AG04450 (cell line): ENCODE measurements around the gene AHCY. TPM values are rescaled to one million over a fixed set of nuclear protein-coding genes. Genes with fewer than 3 reads are reported as not detected.
"Not testable (repeated sequence)": the region's sequence is repeated elsewhere in the genome, so short reads cannot be mapped to it uniquely, and the experiment has no call there.

Experiments used
- CTCF ChIA-PET: fragments of 300-600, 350-600 bp; formaldehyde crosslinking; extraction: SDS; loops from one replicate; lab custom pipeline; 2022; ENCODE audit warnings: antibody characterized with exemption, inconsistent platforms; lab: Charles Lee
- POLR2A ChIA-PET: fragments of 350-600 bp; formaldehyde crosslinking; extraction: SDS; loops from one replicate; lab custom pipeline; 2021; ENCODE audit warnings: antibody characterized with exemption, inconsistent platforms; lab: Yijun Ruan, JAX
- DNase-seq: peaks from one replicate; pipeline ENCODE4 v3.0.0-alpha.2; 2011; ENCODE audit warnings: low read depth, low spot score
- H3K27ac ChIP-seq: one replicate; pipeline ENCODE4 v1.5.1; 2012; ENCODE audit warnings: low read depth, low read length, control low read depth
- H3K27me3 ChIP-seq: one replicate; pipeline ENCODE4 v1.6.0; 2012; ENCODE audit warnings: low read length; ENCODE audit not compliant: control insufficient read depth, insufficient read depth
- H3K4me3 ChIP-seq: 2 replicates; pipeline ENCODE4 v1.5.1; 2011; ENCODE audit warnings: mild to moderate bottlenecking, low read depth, low read length, control low read depth
- H3K9me3 ChIP-seq: 2 replicates; pipeline ENCODE4 v1.5.1; 2012; ENCODE audit warnings: low read length; ENCODE audit not compliant: control insufficient read depth, insufficient read depth
- polyA plus RNA-seq: library from polyadenylated mRNA; depleted of rRNA; stranded (reverse); fragments of >200 nt; gene quantifications from 2 replicates; pipeline ENCODE4 v1.2.3, GENCODE V29; 2011
- TF ChIP-seq, protein P1 (sequence below): IDR thresholded peaks from 2 replicates; pipeline ENCODE4 v1.5.1; 2011; ENCODE audit warnings: low read depth, low read length, control low read depth, inconsistent platforms

AHCY gene
- polyA plus RNA-seq, 1 experiment, result 101 TPM

DNA sequence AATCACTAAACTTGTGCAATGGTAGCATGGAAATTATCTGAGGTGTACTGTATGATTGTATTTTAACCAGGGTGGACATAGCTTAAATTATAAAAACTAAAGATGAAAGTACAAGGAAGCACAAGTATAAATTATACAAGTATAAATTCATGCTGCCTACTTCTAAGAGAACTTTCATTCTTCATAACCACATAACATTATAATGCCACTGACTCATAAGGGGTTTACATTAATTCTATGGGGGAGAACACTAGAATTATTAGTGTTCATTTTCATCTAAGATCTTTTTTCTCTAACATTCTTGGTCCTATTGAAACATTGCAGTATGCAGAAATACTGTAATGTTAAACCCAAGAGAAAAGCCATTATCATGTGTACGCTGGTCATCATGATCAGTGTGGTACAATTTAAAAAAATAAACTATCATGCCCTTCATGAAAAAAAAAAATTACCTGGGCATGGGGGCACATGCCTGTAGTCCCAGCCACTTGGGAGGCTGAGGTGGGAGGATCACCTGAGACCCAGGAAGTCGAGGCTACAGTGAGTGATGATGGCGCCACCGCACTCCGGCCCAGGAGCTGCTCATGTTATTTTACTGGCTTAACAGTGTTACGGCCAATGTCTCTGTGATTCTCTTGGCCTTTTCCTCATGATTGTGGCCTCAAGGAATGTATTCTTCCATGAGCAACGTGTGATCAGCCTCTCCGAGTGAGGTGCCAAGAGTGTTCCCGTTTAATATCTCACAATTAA, 25.9 kb upstream of the AHCY start:
- Histone ChIP-seq H3K27ac (no peak overlapping the region), H3K9me3 (no peaks in the 10 kb centered on the region), H3K4me3 (no peak overlapping the region), H3K27me3 (no peaks in the 10 kb centered on the region)
- POLR2A ChIA-PET, result no interaction called here
- TF ChIP-seq, protein P1, sequence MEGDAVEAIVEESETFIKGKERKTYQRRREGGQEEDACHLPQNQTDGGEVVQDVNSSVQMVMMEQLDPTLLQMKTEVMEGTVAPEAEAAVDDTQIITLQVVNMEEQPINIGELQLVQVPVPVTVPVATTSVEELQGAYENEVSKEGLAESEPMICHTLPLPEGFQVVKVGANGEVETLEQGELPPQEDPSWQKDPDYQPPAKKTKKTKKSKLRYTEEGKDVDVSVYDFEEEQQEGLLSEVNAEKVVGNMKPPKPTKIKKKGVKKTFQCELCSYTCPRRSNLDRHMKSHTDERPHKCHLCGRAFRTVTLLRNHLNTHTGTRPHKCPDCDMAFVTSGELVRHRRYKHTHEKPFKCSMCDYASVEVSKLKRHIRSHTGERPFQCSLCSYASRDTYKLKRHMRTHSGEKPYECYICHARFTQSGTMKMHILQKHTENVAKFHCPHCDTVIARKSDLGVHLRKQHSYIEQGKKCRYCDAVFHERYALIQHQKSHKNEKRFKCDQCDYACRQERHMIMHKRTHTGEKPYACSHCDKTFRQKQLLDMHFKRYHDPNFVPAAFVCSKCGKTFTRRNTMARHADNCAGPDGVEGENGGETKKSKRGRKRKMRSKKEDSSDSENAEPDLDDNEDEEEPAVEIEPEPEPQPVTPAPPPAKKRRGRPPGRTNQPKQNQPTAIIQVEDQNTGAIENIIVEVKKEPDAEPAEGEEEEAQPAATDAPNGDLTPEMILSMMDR, result no peak
- CTCF ChIA-PET, result interaction anchor here (1.6 kb wide), 1 partner anchor 17 kb away, joined by 9 read pairs; no protein-coding TSS in a partner anchor
- DNase-seq, result no peak

DNA sequence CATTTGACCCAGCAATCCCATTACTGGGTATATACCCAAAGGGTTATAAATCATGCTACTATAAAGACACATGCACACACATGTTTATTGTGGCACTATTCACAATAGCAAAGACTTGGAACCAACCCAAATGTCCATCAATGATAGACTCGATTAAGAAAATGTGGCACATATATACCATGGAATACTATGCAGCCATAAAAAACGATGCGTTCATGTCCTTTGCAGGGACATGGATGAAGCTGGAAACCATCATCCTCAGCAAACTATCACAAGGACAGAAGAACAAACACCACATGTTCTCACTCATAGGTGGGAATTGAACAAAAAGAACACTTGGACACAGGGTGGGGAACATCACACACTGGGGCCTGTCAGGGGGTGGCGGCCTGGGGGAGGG, 25.1 kb upstream of the AHCY start:
- POLR2A ChIA-PET, H3K4me3 ChIP-seq, H3K27me3 ChIP-seq, DNase-seq, H3K9me3 ChIP-seq, H3K27ac ChIP-seq: not testable (repeated sequence)
- CTCF ChIA-PET, result interaction anchor here (1.6 kb wide), 1 partner anchor 16 kb away, joined by 9 read pairs; no protein-coding TSS in a partner anchor

DNA sequence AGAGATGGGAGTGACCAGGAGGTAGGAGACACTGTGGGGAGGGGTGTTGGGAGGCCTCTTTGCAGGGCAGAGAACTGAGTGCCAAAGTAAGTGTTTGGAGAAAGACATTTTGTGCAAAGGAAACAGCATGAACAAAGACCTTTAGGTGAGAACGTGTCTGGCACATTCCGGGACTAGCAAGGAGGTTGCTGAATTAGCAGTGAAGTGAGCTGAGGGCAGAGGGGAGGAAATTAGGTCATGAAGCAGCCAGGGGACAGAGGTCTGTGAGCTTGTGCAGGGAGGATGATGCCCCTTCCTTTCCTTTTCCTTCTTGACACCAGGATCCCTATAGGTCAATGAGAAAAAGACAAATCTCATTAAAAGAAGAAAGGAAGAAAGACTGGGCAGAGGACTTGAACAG, 21.4 kb upstream of the AHCY start:
- Histone ChIP-seq H3K4me3 (no peak overlapping the region), H3K9me3 (no peaks in the 10 kb centered on the region), H3K27ac (no peak overlapping the region), H3K27me3 (no peaks in the 10 kb centered on the region)
- no peak for DNase-seq
- ChIA-PET POLR2A (no interaction called here), CTCF (interaction anchor here (3.9 kb wide), 1 partner anchor 12 kb away, joined by 29 read pairs; no protein-coding TSS in a partner anchor)
- TF ChIP-seq, protein P1, result no peak

DNA sequence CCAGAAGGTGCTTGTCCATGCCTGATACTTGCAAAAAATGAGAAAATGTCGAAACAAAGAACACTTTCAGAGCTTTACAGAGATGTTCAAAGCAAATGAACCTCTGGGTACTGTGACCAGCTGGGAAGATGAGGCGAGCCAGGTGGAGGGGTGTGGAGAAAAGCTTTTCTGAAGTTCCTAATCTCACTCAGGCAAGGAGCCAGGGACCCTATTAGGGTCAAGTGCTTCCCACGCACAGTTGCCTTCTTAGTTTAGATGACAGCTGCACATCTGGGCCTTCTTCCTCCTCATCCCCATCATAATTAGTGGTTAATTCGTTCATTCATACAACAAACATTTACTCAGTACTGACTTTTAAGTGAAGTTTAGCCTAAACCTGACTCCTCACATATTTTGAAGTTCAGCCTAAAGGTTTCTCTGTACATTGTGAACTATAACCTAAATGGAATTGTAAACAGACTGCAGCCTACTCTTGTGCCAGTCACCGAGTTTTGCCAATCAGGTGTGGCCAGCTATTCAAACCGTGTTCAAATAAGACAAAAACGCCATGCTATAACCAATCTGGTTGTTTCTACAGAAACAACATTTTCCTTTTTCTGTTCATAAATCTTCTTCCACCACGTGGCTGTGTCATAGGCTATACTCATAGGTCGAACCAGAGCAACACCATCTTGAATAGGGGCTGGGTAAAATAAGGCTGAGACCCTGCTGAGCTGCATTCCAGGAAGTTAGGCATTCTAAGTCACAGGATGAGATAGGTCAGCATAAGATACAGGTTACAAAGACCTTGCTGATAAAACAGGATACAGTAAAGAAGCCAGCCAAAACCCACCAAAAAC, 19.3 kb upstream of the AHCY start:
- TF ChIP-seq, protein P1, result no peak
- no peak overlapping the region for H3K4me3 ChIP-seq
- no peak for DNase-seq
- CTCF ChIA-PET, result interaction anchor here (3.9 kb wide), 1 partner anchor 10 kb away, joined by 29 read pairs; no protein-coding TSS in a partner anchor
- H3K9me3 ChIP-seq, result no peaks in the 10 kb centered on the region
- H3K27me3 ChIP-seq, result no peaks in the 10 kb centered on the region
- no peak overlapping the region for H3K27ac ChIP-seq
- POLR2A ChIA-PET, result interaction anchor here (1.1 kb wide), 1 partner anchor 41 kb away, joined by 4 read pairs; the partner anchor contains the start of gene ITCH

DNA sequence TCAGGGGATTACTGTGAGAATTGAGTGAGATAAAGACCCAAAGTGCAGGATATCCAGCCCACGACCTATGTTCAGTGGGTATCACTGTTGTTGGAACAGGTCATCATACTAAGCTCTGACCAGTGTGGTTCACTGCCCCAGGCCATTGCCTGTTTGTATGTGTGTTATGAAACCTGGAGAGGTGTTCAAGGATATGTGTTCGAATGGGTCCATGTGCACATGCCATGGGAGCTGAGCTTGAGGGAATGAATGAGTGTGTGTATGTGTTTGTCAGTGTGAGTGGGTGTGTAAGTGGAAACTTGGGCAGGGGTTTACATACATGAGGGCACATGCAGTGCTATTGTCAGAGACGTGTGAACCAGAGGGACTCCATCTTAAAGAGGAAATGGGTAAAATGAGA, 17.7 kb upstream of the AHCY start:
- CTCF ChIA-PET, result interaction anchor here (0.6 to 1.0 kb wide), 2 partner anchors 8 to 54 kb away, joined by 3 to 5 read pairs; no protein-coding TSS in a partner anchor
- POLR2A ChIA-PET, result no interaction called here
- H3K27me3 ChIP-seq, result no peaks in the 10 kb centered on the region
- H3K4me3 ChIP-seq, result no peak overlapping the region
- DNase-seq, result no peak
- no peaks in the 10 kb centered on the region for H3K9me3 ChIP-seq
- TF ChIP-seq, protein P1, result no peak
- H3K27ac ChIP-seq, result no peak overlapping the region
